K562 (cell line): ENCODE data around the gene SKIC3. TPM values are rescaled to one million over a fixed set of nuclear protein-coding genes. Genes with fewer than 3 reads are reported as not detected.

Source experiments
- BRF2 ChIP-seq: IDR thresholded peaks from 3 replicates; pipeline ENCODE4 v1.6.1; 2011; ENCODE audit warnings: borderline replicate concordance, mild to moderate bottlenecking; ENCODE audit not compliant: insufficient read length, insufficient read depth
- C11orf30 ChIP-seq: fragments of 450-650 bp; IDR thresholded peaks from 2 replicates; pipeline ENCODE4 v1.6.1; 2016; ENCODE audit warnings: low read depth, mild to moderate bottlenecking
- CEBPG ChIP-seq, 3 experiments: fragments of 200-800 bp in 1 of 3; sonication (Bioruptor generic) in 1 of 3; sonication (generic) in 1 of 3; formaldehyde crosslinking in 1 of 3; IDR thresholded peaks in 2 of 3; conservative IDR thresholded peaks in 1 of 3; 2 replicates each; pipeline versions ENCODE4 v1.6.1 to v1.8.0; 2016 to 2022; ENCODE audit warnings: missing compliant biosample characterization in 2 of 3, missing genetic modification characterization in 2 of 3, mild to moderate bottlenecking in 1 of 3, missing genetic modification reagents in 1 of 3
- EGR1 ChIP-seq: fragments of 450-650 bp; conservative IDR thresholded peaks from 2 replicates; pipeline ENCODE4 v1.6.1; 2017; ENCODE audit warnings: mild to moderate bottlenecking
- FOXA3 ChIP-seq, 2 experiments: fragments of 450-650 bp in 1 of 2; sonication (generic) in 1 of 2; formaldehyde crosslinking; IDR thresholded peaks in 1 of 2; conservative IDR thresholded peaks in 1 of 2; 2 replicates each; pipeline versions ENCODE4 v1.4.0 to v1.8.0; 2020 to 2022; ENCODE audit warnings: mild to moderate bottlenecking in 2 of 2, missing genetic modification reagents in 1 of 2
- HIVEP1 ChIP-seq: fragments of 250-450 bp; sonication (Bioruptor Pico); IDR thresholded peaks from 2 replicates; pipeline ENCODE4 v1.4.0; 2020; ENCODE audit warnings: mild to moderate bottlenecking
- MAFF ChIP-seq: IDR thresholded peaks from 2 replicates; pipeline ENCODE4 v1.6.1; 2012; ENCODE audit warnings: low read length, improper control_type of control experiment
- MAFK ChIP-seq: IDR thresholded peaks from 2 replicates; pipeline ENCODE4 v1.6.1; 2011; ENCODE audit warnings: low read length, improper control_type of control experiment
- MECOM ChIP-seq: fragments of 250-450 bp; sonication (Bioruptor Pico); IDR thresholded peaks from 2 replicates; pipeline ENCODE4 v1.8.0; 2022; ENCODE audit warnings: inconsistent platforms
- NCOA6 ChIP-seq: fragments of 450-650 bp; IDR thresholded peaks from 2 replicates; pipeline ENCODE4 v1.6.1; 2017; ENCODE audit warnings: mild to moderate bottlenecking
- NEUROD1 ChIP-seq: fragments of 150-350 bp; IDR thresholded peaks from 2 replicates; pipeline ENCODE4 v1.6.1; 2014; ENCODE audit warnings: borderline replicate concordance, low read length, low read depth; ENCODE audit not compliant: partially characterized antibody
- NR2C2 ChIP-seq, 2 experiments: fragments of 200-800 bp in 1 of 2; sonication (Bioruptor generic) in 1 of 2; sonication (generic) in 1 of 2; formaldehyde crosslinking in 1 of 2; IDR thresholded peaks; 2 replicates each; pipeline versions ENCODE4 v1.6.1 to v1.8.0; 2016 to 2022; ENCODE audit warnings: mild to moderate bottlenecking in 1 of 2, missing compliant biosample characterization in 1 of 2, missing genetic modification characterization in 1 of 2, missing genetic modification reagents in 1 of 2
- NUFIP1 ChIP-seq: fragments of 450-650 bp; IDR thresholded peaks from 2 replicates; pipeline ENCODE4 v1.6.1; 2018; ENCODE audit not compliant: partially characterized antibody
- PCBP1 ChIP-seq: fragments of 200-400 bp; formaldehyde crosslinking; IDR thresholded peaks from 2 replicates; pipeline ENCODE4 v1.6.1; 2018; ENCODE audit warnings: mild to moderate bottlenecking, low read depth, low read length; ENCODE audit not compliant: poor library complexity, severe bottlenecking
- PHTF2 ChIP-seq: fragments of 250-450 bp; sonication (Bioruptor Pico); IDR thresholded peaks from 2 replicates; pipeline ENCODE4 v1.5.0; 2021; ENCODE audit warnings: mild to moderate bottlenecking
- PRMT5 ChIP-seq: sonication (generic); formaldehyde crosslinking; IDR thresholded peaks from 2 replicates; pipeline ENCODE4 v1.5.0; 2020; ENCODE audit warnings: missing genetic modification reagents
- RBM39 ChIP-seq: fragments of 200-400 bp; formaldehyde crosslinking; optimal IDR thresholded peaks from 2 replicates; pipeline ENCODE3; 2018; ENCODE audit warnings: low read depth, low read length
- RFX5 ChIP-seq: IDR thresholded peaks from 2 replicates; pipeline ENCODE4 v1.6.1; 2011; ENCODE audit warnings: low read depth, mild to moderate bottlenecking, improper control_type of control experiment, low read length
- RFX7 ChIP-seq: fragments of 250-450 bp; sonication (Bioruptor Pico); IDR thresholded peaks from 2 replicates; pipeline ENCODE4 v1.5.1; 2021; ENCODE audit warnings: mild to moderate bottlenecking
- RHOXF2B ChIP-seq: fragments of 250-450 bp; sonication (Bioruptor Pico); conservative IDR thresholded peaks from 2 replicates; pipeline ENCODE4 v1.5.1; 2021
- ZBTB17 ChIP-seq: fragments of 450-650 bp; formaldehyde crosslinking; IDR thresholded peaks from 2 replicates; pipeline ENCODE4 v1.4.0; 2020; ENCODE audit warnings: mild to moderate bottlenecking
- ZC3H11A ChIP-seq: IDR thresholded peaks from 2 replicates; pipeline ENCODE4 v1.6.1; 2012; ENCODE audit warnings: low read depth, low read length, improper control_type of control experiment
- ZNF165 ChIP-seq: fragments of 250-450 bp; sonication (Bioruptor Pico); IDR thresholded peaks from 2 replicates; pipeline ENCODE4 v1.4.0; 2020; ENCODE audit warnings: borderline replicate concordance
- ZNF316 ChIP-seq: fragments of 450-650 bp; IDR thresholded peaks from 2 replicates; pipeline ENCODE4 v1.6.1; 2016
- ZNF764 ChIP-seq: fragments of 250-450 bp; sonication (Bioruptor Pico); IDR thresholded peaks from 2 replicates; pipeline ENCODE4 v1.4.0; 2020; ENCODE audit warnings: low read depth, mild to moderate bottlenecking, moderate library complexity
- ZSCAN29 ChIP-seq: fragments of 450-650 bp; IDR thresholded peaks from 2 replicates; pipeline ENCODE4 v1.6.1; 2017
- polyA plus RNA-seq, 8 experiments: library from polyadenylated mRNA; depleted of rRNA in 4 of 8; stranded (reverse) in 5 of 8; unstranded in 3 of 8; fragments of >200 nt; fragmentation: Nextera tagmentation in 2 of 8; fragmentation: Illumina TruSeq in 1 of 8; extraction: Ambion mirVana in 2 of 8; extraction: Trizol in 1 of 8; gene quantifications; 2 replicates each; pipeline versions ENCODE4 v1.2.1 to v1.2.3, GENCODE V29; 2011 to 2014; ENCODE audit warnings: inconsistent platforms in 1 of 8, missing spikeins in 1 of 8
- total RNA-seq, 7 experiments: library from RNA; depleted of rRNA in 6 of 7; stranded (reverse); fragments of >200 nt in 6 of 7; fragmentation: Illumina TruSeq in 2 of 7; extraction: Trizol in 2 of 7; gene quantifications; 2 replicates each; pipeline versions ENCODE4 v1.2.1 to v1.2.3, GENCODE V29; 2011 to 2021; ENCODE audit warnings: low replicate concordance in 1 of 7
- TF ChIP-seq, protein P1 (sequence below): sonication (generic); formaldehyde crosslinking; IDR thresholded peaks from 2 replicates; pipeline ENCODE4 v1.9.0; 2022; ENCODE audit warnings: mild to moderate bottlenecking, missing genetic modification reagents
- TF ChIP-seq, protein P2 (sequence below), 2 experiments: fragments of 450-650 bp; IDR thresholded peaks; 2 replicates each; pipeline ENCODE4 v1.6.1; 2016

SKIC3 gene
- total and polyA plus RNA-seq, 9 of the 15 experiments (the other 6 are each of a cell fraction or from before 2014, with no cell fraction given) = 30.7 to 72.4 (median 44.1) TPM

GRCh38 chr5:95562282-95562681 is 7.5 kb upstream of the SKIC3 start (continued):
- TF ChIP-seq BRF2 (no peak), ZSCAN29 (no peak), ZBTB17 (CRISPR knock-in tag) (no peak), MAFK (peak; percentile 67), RBM39 (no peak), RFX7 (CRISPR knock-in tag) (no peak), ZNF316 (peak; percentile 76), NEUROD1 (no peak), EGR1 (no peak), PHTF2 (CRISPR knock-in tag) (no peak), HIVEP1 (CRISPR knock-in tag) (no peak), CEBPG (CRISPR knock-in tag; IDR thresholded peaks at IDR 0.05) (no peak), CEBPG (tag; conservative IDR thresholded peaks at IDR 0.05 in 1 of 2, IDR thresholded peaks at IDR 0.05 in 1 of 2) (no peak), ZC3H11A (no peak), NR2C2 (CRISPR knock-in tag; IDR thresholded peaks at IDR 0.05) (no peak), NR2C2 (tag; IDR thresholded peaks at IDR 0.05) (no peak), C11orf30 (peak; percentile 62), NUFIP1 (no peak), PRMT5 (CRISPR knock-in tag) (no peak), MAFF (peak; percentile 59), ZNF165 (CRISPR knock-in tag) (no peak), RHOXF2B (CRISPR knock-in tag) (no peak), NCOA6 (no peak), MECOM (CRISPR knock-in tag) (no peak), ZNF764 (no peak), FOXA3 (CRISPR knock-in tag; conservative IDR thresholded peaks at IDR 0.05 in 1 of 2, IDR thresholded peaks at IDR 0.05 in 1 of 2) (no peak), PCBP1 (no peak), RFX5 (no peak)
- TF ChIP-seq, protein P1, sequence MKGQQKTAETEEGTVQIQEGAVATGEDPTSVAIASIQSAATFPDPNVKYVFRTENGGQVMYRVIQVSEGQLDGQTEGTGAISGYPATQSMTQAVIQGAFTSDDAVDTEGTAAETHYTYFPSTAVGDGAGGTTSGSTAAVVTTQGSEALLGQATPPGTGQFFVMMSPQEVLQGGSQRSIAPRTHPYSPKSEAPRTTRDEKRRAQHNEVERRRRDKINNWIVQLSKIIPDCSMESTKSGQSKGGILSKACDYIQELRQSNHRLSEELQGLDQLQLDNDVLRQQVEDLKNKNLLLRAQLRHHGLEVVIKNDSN = no peak
- TF ChIP-seq, protein P2, sequence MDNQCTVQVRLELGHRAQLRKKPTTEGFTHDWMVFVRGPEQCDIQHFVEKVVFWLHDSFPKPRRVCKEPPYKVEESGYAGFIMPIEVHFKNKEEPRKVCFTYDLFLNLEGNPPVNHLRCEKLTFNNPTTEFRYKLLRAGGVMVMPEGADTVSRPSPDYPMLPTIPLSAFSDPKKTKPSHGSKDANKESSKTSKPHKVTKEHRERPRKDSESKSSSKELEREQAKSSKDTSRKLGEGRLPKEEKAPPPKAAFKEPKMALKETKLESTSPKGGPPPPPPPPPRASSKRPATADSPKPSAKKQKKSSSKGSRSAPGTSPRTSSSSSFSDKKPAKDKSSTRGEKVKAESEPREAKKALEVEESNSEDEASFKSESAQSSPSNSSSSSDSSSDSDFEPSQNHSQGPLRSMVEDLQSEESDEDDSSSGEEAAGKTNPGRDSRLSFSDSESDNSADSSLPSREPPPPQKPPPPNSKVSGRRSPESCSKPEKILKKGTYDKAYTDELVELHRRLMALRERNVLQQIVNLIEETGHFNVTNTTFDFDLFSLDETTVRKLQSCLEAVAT (IDR thresholded peaks at IDR 0.05) = no peak
- TF ChIP-seq, all 486 proteins: peak for 5
